B cell (primary cell): ENCODE results near the gene LCN15. TPM values are rescaled to one million over a fixed set of nuclear protein-coding genes. Genes with fewer than 3 reads are reported as not detected.

Experiments used
- ATAC-seq: fragments of 200-7000 bp; cut with Tn5 transposase; one replicate; pipeline ENCODE4 v1.10.0; 2021; ENCODE audit warnings: low read depth, mild to moderate bottlenecking, moderate number of reproducible peaks, moderate library complexity
- CTCF ChIA-PET: fragments of 350-600 bp; sonication (Branson Sonifier 250); formaldehyde crosslinking; loops from one replicate; lab custom pipeline; 2021; ENCODE audit warnings: antibody characterized with exemption, inconsistent platforms; lab: Charles Lee
- POLR2A ChIA-PET: fragments of 350-600 bp; sonication (Branson Sonifier 250); formaldehyde crosslinking; loops from one replicate; lab custom pipeline; 2021; ENCODE audit warnings: antibody characterized with exemption; lab: Charles Lee
- DNase-seq: peaks from one replicate; pipeline ENCODE4 v3.0.0; 2013
- H2AFZ ChIP-seq: 2 replicates; pipeline ENCODE4 v1.6.1; 2012; ENCODE audit warnings: mild to moderate bottlenecking, low read depth, low read length; ENCODE audit not compliant: insufficient read depth, poor library complexity, severe bottlenecking
- H3K27ac ChIP-seq, 2 donors: 1 replicate in 1 of 2; 2 replicates in 1 of 2; pipeline ENCODE4 v1.5.1; 2012 to 2013; ENCODE audit warnings: low read length in 2 of 2, mild to moderate bottlenecking in 2 of 2, moderate library complexity in 1 of 2
- H3K27me3 ChIP-seq, 4 experiments: fragments of 200-600 bp in 1 of 4; sonication (generic) in 1 of 4; replicated peaks in 1 of 4; 1 replicate in 2 of 4; 2 replicates in 2 of 4; pipeline versions ENCODE4 v1.6.1 to v1.7.0; 2013 to 2016; ENCODE audit warnings: low read length in 3 of 4, mild to moderate bottlenecking in 2 of 4, mixed read lengths in 1 of 4, moderate library complexity in 1 of 4; ENCODE audit not compliant: insufficient read depth in 4 of 4, control insufficient read depth in 3 of 4; ENCODE audit errors: control extremely low read depth in 1 of 4
- H3K36me3 ChIP-seq, 2 experiments: replicated peaks in 1 of 2; 1 replicate in 1 of 2; 2 replicates in 1 of 2; pipeline versions ENCODE4 v1.6.1 to v1.7.1; 2013; ENCODE audit warnings: low read length in 1 of 2; ENCODE audit not compliant: insufficient read depth in 2 of 2, control insufficient read depth in 1 of 2; ENCODE audit errors: control extremely low read depth in 1 of 2, extremely low read depth in 1 of 2
- H3K4me1 ChIP-seq, 2 donors: fragments of 200-600 bp in 1 of 2; sonication (generic) in 1 of 2; 1 replicate in 1 of 2; 2 replicates in 1 of 2; pipeline versions ENCODE4 v1.5.1 to v1.6.1; 2013 to 2017; ENCODE audit warnings: low read length in 2 of 2; ENCODE audit not compliant: control insufficient read depth in 2 of 2, insufficient read depth in 2 of 2
- H3K4me2 ChIP-seq: replicated peaks from 2 replicates; pipeline ENCODE3; 2012; ENCODE audit warnings: mild to moderate bottlenecking, low read depth, low read length; ENCODE audit not compliant: poor library complexity, severe bottlenecking
- H3K4me3 ChIP-seq, 5 experiments: fragments of 200-600 bp in 1 of 5; sonication (generic) in 1 of 5; 1 replicate in 3 of 5; 2 replicates in 2 of 5; pipeline versions ENCODE4 v1.5.1 to v1.7.0; 2011 to 2016; ENCODE audit warnings: low read length in 4 of 5, mild to moderate bottlenecking in 4 of 5, low read depth in 2 of 5, control low read depth in 1 of 5, moderate library complexity in 1 of 5; ENCODE audit not compliant: insufficient read depth in 1 of 5; ENCODE audit errors: control extremely low read depth in 1 of 5, extremely low read depth in 1 of 5
- H3K79me2 ChIP-seq: fragments of 200-600 bp; sonication (generic); one replicate; pipeline ENCODE4 v1.6.0; 2016; ENCODE audit warnings: low read length; ENCODE audit not compliant: control insufficient read depth, insufficient read depth
- H3K9ac ChIP-seq: fragments of 200-600 bp; sonication (generic); 2 replicates; pipeline ENCODE4 v1.6.1; 2017; ENCODE audit warnings: mild to moderate bottlenecking, low read length, moderate library complexity
- H3K9me3 ChIP-seq, 3 donors: one replicate each; pipeline versions ENCODE4 v1.6.1 to v1.7.1; 2013; ENCODE audit warnings: low read length in 2 of 3; ENCODE audit not compliant: control insufficient read depth in 2 of 3, insufficient read depth in 1 of 3; ENCODE audit errors: control extremely low read depth in 1 of 3
- H4K20me1 ChIP-seq: 2 replicates; pipeline ENCODE4 v1.6.0; 2012; ENCODE audit warnings: mild to moderate bottlenecking, low read length; ENCODE audit not compliant: insufficient read depth, control insufficient read depth, poor library complexity, severe bottlenecking
- H3K27ac Mint-ChIP-seq: one replicate; pipeline ENCODE4 v1.8.0; 2021; ENCODE audit warnings: mixed read lengths
- H3K27me3 Mint-ChIP-seq: one replicate; pipeline ENCODE4 v1.8.0; 2021; ENCODE audit warnings: mixed read lengths
- H3K4me1 Mint-ChIP-seq: one replicate; pipeline ENCODE4 v1.8.0; 2021; ENCODE audit warnings: mixed read lengths
- H3K4me3 Mint-ChIP-seq: one replicate; pipeline ENCODE4 v1.8.0; 2021; ENCODE audit warnings: mixed read lengths
- H3K9me3 Mint-ChIP-seq: one replicate; pipeline ENCODE4 v1.8.0; 2022; ENCODE audit warnings: mixed read lengths; ENCODE audit not compliant: insufficient read depth
- EZH2 ChIP-seq: IDR thresholded peaks from 2 replicates; pipeline ENCODE4 v1.6.1; 2012; ENCODE audit warnings: borderline replicate concordance, low read depth, mild to moderate bottlenecking, moderate library complexity, low read length; ENCODE audit not compliant: insufficient read depth, poor library complexity, severe bottlenecking
- WGBS: methylation state at CpG from one replicate; pipeline ENCODE4 v1.1.5; 2013; ENCODE audit warnings: missing lambda C conversion rate; ENCODE audit not compliant: insufficient coverage; 5-methylcytosine and 5-hydroxymethylcytosine counted together
- intact Hi-C: fragments of 100-400 bp; cut with micrococcal nuclease; formaldehyde crosslinking; loops from one replicate; pipeline ENCODE4 v1.10.0; 2022
- polyA plus RNA-seq: library from polyadenylated mRNA; depleted of rRNA; stranded (reverse); fragments of >200 nt; gene quantifications from 2 replicates; pipeline ENCODE4 v1.2.3, GENCODE V29; 2012
- total RNA-seq, 2 donors: library from RNA; stranded (reverse); fragments of 120-200 nt in 1 of 2; gene quantifications; 1 replicate in 1 of 2; 2 replicates in 1 of 2; pipeline versions ENCODE4 v1.2.3 to v1.2.4, GENCODE V29; 2013 to 2022
- TF ChIP-seq, protein P1 (sequence below): fragments of 200-600 bp; IDR thresholded peaks from one replicate; pipeline ENCODE4 v1.8.0; 2022; ENCODE audit warnings: antibody characterized with exemption, mild to moderate bottlenecking

LCN15 gene
- total and polyA plus RNA-seq, 2 donors (not counting 1 experiment from before 2014, with no cell fraction given), result not detected

GRCh38 chr9:136769710-136770191 lies 5.4 kb upstream of the LCN15 start:
- H3K27ac ChIP-seq, result no peak overlapping the region
- TF ChIP-seq EZH2, result no peak
- TF ChIP-seq, protein P1, sequence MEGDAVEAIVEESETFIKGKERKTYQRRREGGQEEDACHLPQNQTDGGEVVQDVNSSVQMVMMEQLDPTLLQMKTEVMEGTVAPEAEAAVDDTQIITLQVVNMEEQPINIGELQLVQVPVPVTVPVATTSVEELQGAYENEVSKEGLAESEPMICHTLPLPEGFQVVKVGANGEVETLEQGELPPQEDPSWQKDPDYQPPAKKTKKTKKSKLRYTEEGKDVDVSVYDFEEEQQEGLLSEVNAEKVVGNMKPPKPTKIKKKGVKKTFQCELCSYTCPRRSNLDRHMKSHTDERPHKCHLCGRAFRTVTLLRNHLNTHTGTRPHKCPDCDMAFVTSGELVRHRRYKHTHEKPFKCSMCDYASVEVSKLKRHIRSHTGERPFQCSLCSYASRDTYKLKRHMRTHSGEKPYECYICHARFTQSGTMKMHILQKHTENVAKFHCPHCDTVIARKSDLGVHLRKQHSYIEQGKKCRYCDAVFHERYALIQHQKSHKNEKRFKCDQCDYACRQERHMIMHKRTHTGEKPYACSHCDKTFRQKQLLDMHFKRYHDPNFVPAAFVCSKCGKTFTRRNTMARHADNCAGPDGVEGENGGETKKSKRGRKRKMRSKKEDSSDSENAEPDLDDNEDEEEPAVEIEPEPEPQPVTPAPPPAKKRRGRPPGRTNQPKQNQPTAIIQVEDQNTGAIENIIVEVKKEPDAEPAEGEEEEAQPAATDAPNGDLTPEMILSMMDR, result peak; percentile 33
- H3K9ac ChIP-seq, result no peak overlapping the region
- Mint-ChIP-seq H3K4me3 (peak overlapping the region; percentile 37), H3K27ac (peak overlapping the region; percentile 46), H3K4me1 (peaks cover 37% of the 10 kb centered on the region), H3K27me3 (peaks cover 6% of the 10 kb centered on the region), H3K9me3 (peaks cover 6% of the 10 kb centered on the region)
- no peak overlapping the region for H3K4me3 ChIP-seq
- DNase-seq (peak; percentile 67), ATAC-seq (no peak)
- 18% methylated on average over 3 of the region's 16 CpGs for WGBS
- ChIA-PET CTCF (interaction anchor here (0.6 to 4.6 kb wide), 6 partner anchors 8 to 266 kb away, joined by 3 to 24 read pairs (median 5); partner anchors contain the start of gene LCN8), POLR2A (interaction anchor here (1.7 kb wide), 1 partner anchor 12 kb away, joined by 4 read pairs; no protein-coding TSS in a partner anchor)
- H4K20me1 ChIP-seq, result no peaks in the 10 kb centered on the region
- peaks cover 0 to 10% (median 6%) of the 10 kb centered on the region in 3 donors for H3K9me3 ChIP-seq
- H3K4me2 ChIP-seq, result peak overlapping the region; percentile 30
- H3K4me1 ChIP-seq, result peaks cover 23 to 45% of the 10 kb centered on the region in 2 donors
- intact Hi-C loops, result no loop called here
- no peaks in the 10 kb centered on the region for H3K79me2 ChIP-seq
- no peak overlapping the region for H2AFZ ChIP-seq
- H3K27me3 ChIP-seq, result peaks cover 0 to 8% (median 0%) of the 10 kb centered on the region in 4 experiments
- no peaks in the 10 kb centered on the region for H3K36me3 ChIP-seq
